ENCODE data around the gene DPF3.

DNA sequence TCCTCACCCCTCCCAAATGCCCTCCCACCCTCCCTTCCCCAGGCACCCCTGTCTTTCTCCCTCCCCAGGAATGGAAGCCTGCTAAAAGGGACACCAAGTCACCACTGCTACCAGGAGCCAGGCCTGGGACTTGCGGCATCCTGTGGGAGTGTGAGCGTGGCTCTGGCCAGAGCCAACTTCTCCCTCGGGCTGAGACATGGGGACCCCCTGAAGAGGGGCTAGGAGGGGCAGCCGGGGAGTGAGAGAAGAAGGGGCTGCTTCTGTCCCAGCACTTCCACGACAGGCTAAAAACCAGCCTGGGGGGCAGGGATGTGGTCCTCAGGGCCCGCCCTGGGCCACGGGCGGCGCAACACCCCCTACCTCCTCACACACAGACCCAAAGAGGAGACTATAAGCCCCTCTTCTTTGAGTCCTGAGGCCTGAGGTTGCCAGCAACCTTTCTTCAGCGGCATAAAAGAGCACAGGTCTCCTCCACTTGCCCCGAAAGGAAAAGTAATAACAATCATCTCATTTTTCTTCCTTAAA, 278.9 kb downstream of the DPF3 start:
- TF ChIP-seq, protein P1, sequence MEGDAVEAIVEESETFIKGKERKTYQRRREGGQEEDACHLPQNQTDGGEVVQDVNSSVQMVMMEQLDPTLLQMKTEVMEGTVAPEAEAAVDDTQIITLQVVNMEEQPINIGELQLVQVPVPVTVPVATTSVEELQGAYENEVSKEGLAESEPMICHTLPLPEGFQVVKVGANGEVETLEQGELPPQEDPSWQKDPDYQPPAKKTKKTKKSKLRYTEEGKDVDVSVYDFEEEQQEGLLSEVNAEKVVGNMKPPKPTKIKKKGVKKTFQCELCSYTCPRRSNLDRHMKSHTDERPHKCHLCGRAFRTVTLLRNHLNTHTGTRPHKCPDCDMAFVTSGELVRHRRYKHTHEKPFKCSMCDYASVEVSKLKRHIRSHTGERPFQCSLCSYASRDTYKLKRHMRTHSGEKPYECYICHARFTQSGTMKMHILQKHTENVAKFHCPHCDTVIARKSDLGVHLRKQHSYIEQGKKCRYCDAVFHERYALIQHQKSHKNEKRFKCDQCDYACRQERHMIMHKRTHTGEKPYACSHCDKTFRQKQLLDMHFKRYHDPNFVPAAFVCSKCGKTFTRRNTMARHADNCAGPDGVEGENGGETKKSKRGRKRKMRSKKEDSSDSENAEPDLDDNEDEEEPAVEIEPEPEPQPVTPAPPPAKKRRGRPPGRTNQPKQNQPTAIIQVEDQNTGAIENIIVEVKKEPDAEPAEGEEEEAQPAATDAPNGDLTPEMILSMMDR (IDR thresholded peaks at IDR 0.05; ENCODE audit: low read depth, low read length, poor library complexity, severe bottlenecking): no peak
- TF ChIP-seq EZH2phosphoT487 (IDR thresholded peaks at IDR 0.05; ENCODE audit: borderline replicate concordance, low read length): no peak
